ENCODE measurements around the gene BANP.
"Not testable (repeated sequence)": the region's sequence is repeated elsewhere in the genome, so short reads cannot be mapped to it uniquely, and the experiment has no call there.

DNA sequence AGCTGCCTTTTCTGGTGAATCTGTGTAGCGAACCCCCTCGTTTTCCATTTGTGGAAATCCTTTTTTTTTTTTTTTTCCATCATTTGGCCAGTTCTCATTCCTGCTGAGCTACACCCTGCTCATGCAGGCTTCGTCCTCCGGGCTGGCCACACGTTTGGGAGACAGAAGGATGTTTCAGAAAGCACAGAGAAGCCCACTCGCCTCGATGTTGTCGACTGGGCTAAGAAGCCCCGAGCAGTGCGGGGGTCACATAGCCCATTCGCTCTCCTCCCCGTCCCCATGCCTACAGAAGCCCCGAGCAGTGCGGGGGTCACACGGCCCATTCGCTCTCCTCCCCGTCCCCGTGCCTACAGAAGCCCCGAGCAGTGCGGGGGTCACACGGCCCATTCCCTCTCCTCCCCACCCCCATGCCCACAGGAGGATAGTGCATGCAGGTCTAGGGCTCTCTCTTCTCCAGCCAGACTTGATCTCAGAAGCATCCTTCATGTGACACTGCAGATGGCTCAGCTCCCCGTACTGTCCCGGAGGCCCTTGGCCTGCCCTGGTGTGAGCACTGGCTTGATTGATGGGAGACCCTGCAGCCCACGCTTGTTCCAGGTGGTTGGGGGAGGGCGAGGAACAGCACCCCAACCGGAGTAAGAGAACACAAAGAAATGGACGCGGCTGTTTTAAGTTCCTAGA lies 89.1 kb downstream of the BANP start:
- TF ChIP-seq, protein P1, sequence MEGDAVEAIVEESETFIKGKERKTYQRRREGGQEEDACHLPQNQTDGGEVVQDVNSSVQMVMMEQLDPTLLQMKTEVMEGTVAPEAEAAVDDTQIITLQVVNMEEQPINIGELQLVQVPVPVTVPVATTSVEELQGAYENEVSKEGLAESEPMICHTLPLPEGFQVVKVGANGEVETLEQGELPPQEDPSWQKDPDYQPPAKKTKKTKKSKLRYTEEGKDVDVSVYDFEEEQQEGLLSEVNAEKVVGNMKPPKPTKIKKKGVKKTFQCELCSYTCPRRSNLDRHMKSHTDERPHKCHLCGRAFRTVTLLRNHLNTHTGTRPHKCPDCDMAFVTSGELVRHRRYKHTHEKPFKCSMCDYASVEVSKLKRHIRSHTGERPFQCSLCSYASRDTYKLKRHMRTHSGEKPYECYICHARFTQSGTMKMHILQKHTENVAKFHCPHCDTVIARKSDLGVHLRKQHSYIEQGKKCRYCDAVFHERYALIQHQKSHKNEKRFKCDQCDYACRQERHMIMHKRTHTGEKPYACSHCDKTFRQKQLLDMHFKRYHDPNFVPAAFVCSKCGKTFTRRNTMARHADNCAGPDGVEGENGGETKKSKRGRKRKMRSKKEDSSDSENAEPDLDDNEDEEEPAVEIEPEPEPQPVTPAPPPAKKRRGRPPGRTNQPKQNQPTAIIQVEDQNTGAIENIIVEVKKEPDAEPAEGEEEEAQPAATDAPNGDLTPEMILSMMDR (conservative IDR thresholded peaks at IDR 0.05): not testable (repeated sequence)
- not testable (repeated sequence) for TF ChIP-seq ZFX (IDR thresholded peaks at IDR 0.05)

Measured in C4-2B (cell line).